ENCODE measurements around the gene HIPK1. TPM values are rescaled to one million over a fixed set of nuclear protein-coding genes. Genes with fewer than 3 reads are reported as not detected.

The HIPK1 gene
- total RNA-seq, 2 donors from 2014 or later, result 59.4 to 72.0 TPM

DNA sequence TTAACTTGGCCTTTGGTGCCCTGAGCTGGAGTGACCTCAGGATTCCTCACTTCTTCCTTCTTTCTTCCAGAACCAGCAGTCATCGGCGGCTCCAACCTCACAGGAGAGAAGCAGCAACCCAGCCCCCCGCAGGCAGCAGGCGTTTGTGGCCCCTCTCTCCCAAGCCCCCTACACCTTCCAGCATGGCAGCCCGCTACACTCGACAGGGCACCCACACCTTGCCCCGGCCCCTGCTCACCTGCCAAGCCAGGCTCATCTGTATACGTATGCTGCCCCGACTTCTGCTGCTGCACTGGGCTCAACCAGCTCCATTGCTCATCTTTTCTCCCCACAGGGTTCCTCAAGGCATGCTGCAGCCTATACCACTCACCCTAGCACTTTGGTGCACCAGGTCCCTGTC, 43.8 kb downstream of the HIPK1 start:
- peak in 1 of 2 donors; percentile 14 for ATAC-seq
- intact Hi-C loops (cut with DNase I), result no loop called here

GRCh38 chr1:113975211-113975895, 46.2 kb downstream of the HIPK1 start:
- intact Hi-C loops (cut with DNase I), result no loop called here
- no peak for ATAC-seq

More for the DNA sequence above, 43.8 kb downstream of the HIPK1 start:
- no peak for DNase-seq

DNA sequence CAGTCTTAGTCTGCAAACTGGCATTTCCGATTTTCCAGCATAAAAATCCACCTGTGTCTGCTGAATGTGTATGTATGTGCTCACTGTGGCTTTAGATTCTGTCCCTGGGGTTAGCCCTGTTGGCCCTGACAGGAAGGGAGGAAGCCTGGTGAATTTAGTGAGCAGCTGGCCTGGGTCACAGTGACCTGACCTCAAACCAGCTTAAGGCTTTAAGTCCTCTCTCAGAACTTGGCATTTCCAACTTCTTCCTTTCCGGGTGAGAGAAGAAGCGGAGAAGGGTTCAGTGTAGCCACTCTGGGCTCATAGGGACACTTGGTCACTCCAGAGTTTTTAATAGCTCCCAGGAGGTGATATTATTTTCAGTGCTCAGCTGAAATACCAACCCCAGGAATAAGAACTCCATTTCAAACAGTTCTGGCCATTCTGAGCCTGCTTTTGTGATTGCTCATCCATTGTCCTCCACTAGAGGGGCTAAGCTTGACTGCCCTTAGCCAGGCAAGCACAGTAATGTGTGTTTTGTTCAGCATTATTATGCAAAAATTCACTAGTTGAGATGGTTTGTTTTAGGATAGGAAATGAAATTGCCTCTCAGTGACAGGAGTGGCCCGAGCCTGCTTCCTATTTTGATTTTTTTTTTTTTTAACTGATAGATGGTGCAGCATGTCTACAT, 47.6 kb downstream of the HIPK1 start:
- ATAC-seq, result peak; percentile 3 to 9
- DNase-seq, result no peak
- intact Hi-C loops (cut with DNase I), result no loop called here

More at GRCh38 chr1:113975211-113975895, 46.2 kb downstream of the HIPK1 start:
- no peak for DNase-seq

GRCh38 chr1:113977906-113978305, 48.8 kb downstream of the HIPK1 start:
- DNase-seq (no peak), ATAC-seq (no peak)
- intact Hi-C loops (cut with DNase I), result loop anchor here in 1 of 2 donors (1.0 kb wide), 1 partner anchor 305 kb away; no protein-coding TSS in a partner anchor

DNA sequence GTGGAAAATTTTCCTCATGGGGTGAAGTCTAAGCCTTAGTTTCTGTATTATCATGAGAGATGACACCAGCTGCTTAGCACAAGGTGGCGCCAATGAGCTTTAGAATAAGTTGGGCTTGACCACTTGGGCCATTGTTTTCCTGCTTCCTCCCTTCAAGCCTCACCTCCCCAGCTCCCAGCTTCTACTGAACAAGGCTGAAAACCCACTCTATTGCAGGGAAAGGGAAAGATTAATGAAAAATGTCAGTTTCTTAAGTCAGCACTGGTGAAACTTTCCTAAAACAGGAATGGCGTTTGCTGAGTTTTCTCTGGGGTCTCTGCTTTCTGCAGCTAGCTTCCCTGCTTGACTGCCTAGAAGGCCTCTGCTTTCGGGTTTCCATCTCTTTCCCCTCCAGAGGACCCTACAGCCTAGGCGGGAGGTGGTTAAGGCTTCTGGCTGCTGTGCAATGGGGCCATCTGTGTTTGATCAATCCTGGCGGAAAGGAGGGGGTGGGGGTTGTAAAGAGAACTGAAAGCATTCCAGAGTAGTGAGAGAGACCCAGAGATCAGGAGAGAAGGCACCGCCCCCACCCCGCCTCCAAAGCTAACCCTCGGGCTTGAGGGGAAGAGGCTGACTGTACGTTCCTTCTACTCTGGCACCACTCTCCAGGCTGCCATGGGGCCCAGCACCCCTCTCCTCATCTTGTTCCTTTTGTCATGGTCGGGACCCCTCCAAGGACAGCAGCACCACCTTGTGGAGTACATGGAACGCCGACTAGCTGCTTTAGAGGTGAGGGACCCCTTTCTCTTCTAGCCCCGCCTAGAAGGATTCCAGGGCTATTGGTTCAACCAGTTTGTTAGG, 50.0 kb downstream of the HIPK1 start, which contains the start of gene OLFML3:
Gene OLFML3 (plus strand): TSS at position 612 of the 840 bp plus-strand sequence. CDS start 43 bp downstream, at position 655.
- ATAC-seq, result peak; percentile 68 to 82
- peak; percentile 90 for DNase-seq
- intact Hi-C loops (cut with DNase I), result loop anchor here in 1 of 2 donors (1.0 kb wide), 1 partner anchor 304 kb away; no protein-coding TSS in a partner anchor

- intact Hi-C loops (cut with DNase I), result loop anchor here in 1 of 2 donors (5.0 kb wide), 1 partner anchor 307 kb away; no protein-coding TSS in a partner anchor
Observed at GRCh38 chr1:113980110-113980509, 51.0 kb downstream of the HIPK1 start.

DNA sequence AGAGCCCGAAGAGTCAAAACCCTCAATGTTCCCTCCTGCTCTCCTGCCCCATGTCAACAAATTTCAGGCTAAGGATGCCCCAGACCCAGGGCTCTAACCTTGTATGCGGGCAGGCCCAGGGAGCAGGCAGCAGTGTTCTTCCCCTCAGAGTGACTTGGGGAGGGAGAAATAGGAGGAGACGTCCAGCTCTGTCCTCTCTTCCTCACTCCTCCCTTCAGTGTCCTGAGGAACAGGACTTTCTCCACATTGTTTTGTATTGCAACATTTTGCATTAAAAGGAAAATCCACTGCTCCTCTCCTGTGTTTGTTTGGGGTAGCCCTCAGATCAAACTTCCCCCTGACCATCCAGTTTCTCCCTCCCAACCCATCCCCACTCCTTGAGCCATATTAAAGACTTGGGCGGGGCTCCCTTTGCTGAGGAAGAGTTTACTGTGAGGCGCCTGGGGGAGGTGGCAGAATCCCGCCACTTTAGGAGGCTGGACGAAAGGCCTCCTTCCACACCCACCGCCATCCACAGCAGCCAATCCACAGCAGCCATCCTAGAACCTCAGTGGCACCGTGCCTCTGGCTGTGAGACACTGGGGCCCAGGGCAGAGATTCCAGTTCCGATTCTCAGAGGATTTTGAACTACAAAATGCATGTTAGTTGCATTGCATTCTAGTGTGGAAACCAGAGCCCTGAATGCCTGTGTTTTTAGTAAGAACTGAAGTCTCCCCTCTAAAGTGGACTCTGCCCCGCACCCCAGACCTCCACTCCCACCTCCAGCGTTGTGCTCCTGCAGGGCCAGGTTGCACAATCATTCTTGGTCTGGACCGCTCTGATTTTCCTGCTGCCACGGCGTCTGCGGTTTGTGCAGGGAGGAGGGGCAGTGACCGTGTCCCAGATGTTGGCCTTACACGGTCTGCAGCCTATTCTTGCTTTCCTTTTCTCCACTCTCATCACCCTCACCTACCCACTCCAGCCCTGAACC, 53.1 kb downstream of the HIPK1 start:
- peak; percentile 72 to 77 for ATAC-seq
- peak; percentile 66 for DNase-seq
- intact Hi-C loops (cut with DNase I), result loop anchor here in 1 of 2 donors (5.0 kb wide), 1 partner anchor 305 kb away; no protein-coding TSS in a partner anchor

More at GRCh38 chr1:113980110-113980509, 51.0 kb downstream of the HIPK1 start:
- DNase-seq (peak; percentile 56), ATAC-seq (no peak)

GRCh38 chr1:113982949-113983348, 53.8 kb downstream of the HIPK1 start:
- ATAC-seq (no peak), DNase-seq (no peak)
- intact Hi-C loops (cut with DNase I), result loop anchor here in 1 of 2 donors (5.0 kb wide), 1 partner anchor 304 kb away; no protein-coding TSS in a partner anchor

GRCh38 chr1:113983391-113983790, 54.3 kb downstream of the HIPK1 start:
- no peak for ATAC-seq
- intact Hi-C loops (cut with DNase I), result loop anchor here in 1 of 2 donors (5.0 kb wide), 1 partner anchor 304 kb away; no protein-coding TSS in a partner anchor

DNA sequence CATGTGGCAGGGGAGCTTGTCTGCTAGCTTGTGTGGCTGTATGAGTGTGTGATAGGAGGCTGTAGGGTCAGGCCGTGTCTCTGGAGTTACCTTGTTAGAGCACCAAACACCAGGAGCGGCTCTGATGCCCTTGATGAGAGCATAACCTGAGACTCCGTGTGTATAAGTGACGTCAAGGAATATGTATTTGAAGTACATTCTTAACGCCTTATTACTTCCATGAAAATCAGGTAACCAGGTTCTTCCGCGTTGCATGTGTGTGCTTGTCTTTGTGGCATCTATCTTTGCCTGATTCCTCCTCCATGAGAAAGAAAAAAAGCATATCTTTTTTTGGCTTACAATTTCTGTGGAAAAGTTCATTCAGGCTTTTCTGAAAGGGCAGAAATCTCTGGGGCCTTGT, 54.7 kb downstream of the HIPK1 start:
- no peak for ATAC-seq
- intact Hi-C loops (cut with DNase I), result loop anchor here in 1 of 2 donors (5.0 kb wide), 1 partner anchor 303 kb away; no protein-coding TSS in a partner anchor

More at GRCh38 chr1:113983391-113983790, 54.3 kb downstream of the HIPK1 start:
- no peak for DNase-seq

DNA sequence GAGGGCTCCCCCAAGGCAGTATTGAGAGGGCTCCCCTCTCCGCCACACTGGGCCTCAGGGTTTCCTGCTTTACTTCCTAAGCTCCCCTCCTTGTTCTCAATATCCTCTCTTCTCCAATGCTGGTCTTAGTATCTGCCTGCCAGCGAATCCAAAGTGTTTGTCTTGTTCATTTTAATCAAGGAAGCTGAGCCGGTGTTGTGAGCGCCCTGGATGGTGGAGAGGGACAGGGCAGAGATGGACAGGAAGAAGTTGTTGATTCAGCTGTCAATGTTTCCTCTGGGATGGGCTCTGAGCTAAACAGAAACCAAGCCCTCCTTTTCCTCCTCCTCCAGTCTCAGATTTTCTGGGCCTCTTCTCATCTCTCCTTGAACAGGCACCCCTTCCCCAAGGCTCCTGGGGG, 55.6 kb downstream of the HIPK1 start:
- DNase-seq (no peak), ATAC-seq (peak in 1 of 2 donors; percentile 9)
- intact Hi-C loops (cut with DNase I), result loop anchor here in 1 of 2 donors (5.0 kb wide), 1 partner anchor 303 kb away; no protein-coding TSS in a partner anchor

More for the DNA sequence above, 54.7 kb downstream of the HIPK1 start:
- DNase-seq, result no peak

GRCh38 chr1:113986802-113987201, 57.7 kb downstream of the HIPK1 start:
- ATAC-seq (no peak), DNase-seq (no peak)
- intact Hi-C loops (cut with DNase I), result no loop called here

GRCh38 chr1:113987259-113987658, 58.1 kb downstream of the HIPK1 start:
- ATAC-seq (no peak), DNase-seq (no peak)
- intact Hi-C loops (cut with DNase I), result no loop called here

DNA sequence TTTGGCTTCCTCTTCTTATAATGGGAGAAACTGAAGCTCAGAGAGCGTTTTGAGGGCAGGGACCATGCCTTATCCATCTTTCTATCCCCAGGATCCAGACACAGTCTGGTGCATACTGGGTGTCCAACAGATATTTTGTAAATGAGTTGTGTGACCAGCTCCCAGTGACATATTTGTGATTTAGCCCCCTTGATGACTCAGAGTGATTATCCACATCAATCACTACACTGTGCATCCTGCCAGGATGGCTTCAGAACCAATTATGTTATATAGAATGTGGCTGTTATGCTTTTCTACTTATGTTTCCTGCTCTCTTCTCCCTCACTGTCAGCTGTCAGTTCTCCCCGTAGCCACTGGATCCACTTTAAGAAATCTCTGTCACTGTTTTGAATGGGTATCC, 61.4 kb downstream of the HIPK1 start:
- DNase-seq (no peak), ATAC-seq (no peak)
- intact Hi-C loops (cut with DNase I), result no loop called here

- intact Hi-C loops (cut with DNase I), result no loop called here
- DNase-seq (no peak), ATAC-seq (no peak)
Observed at GRCh38 chr1:113990961-113991360, 61.8 kb downstream of the HIPK1 start.

DNA sequence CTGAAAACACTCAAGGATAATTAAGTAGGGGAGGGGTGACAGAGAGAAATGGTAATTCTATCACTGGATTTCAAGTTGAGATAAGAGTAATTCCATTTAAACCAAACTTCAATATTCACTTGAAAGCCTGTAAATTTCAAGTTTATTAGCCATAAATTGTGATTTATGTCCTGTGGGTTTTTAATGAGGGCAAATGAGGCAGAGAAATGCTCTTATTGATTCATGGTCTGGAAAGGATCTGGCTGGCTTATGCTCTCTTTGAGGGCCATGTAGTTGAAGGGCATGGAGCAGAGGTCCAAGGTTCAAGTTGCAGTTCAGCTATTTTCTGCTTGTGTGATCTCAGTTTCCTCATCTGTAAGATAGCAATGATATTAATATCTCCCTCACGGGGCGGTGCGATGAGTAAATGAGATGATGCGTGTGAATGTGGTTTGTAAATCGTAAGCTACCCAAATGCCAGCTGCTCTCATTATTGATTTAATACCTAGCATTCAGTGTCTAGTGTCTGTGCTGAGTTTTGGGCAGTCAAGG, 62.4 kb downstream of the HIPK1 start:
- ATAC-seq, result no peak
- no peak for DNase-seq
- intact Hi-C loops (cut with DNase I), result no loop called here

DNA sequence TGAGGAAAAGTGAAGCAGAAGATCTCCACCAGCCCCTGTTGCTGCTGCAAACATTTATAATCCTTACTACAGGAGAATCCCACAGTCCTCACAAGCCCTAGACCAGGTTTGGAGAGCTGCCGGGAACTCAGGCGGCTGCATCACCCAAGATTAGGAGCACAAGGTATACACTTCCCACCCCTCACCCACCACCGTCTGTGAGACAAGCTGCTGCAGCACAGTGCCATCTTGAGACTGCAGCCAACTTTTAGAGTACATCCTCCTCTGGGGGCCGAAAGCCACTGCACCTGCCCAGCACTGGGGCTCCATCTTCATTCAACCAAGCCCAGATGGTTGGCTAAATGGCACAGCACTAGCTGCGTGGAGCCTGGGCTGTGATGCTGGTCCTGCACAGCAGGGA, 63.9 kb downstream of the HIPK1 start:
- intact Hi-C loops (cut with DNase I), result no loop called here
- DNase-seq (no peak), ATAC-seq (no peak)

GRCh38 chr1:113993766-113994165, 64.6 kb downstream of the HIPK1 start:
- DNase-seq, result no peak
- no peak for ATAC-seq
- intact Hi-C loops (cut with DNase I), result no loop called here
